Right lobe of liver (tissue), 4 donors: Measurements from ENCODE around the gene SPATA31D1.
"Not testable (repeated sequence)": the region's sequence is repeated elsewhere in the genome, so short reads cannot be mapped to it uniquely, and the experiment has no call there.

Experiments
- POLR2A ChIP-seq: fragments of 450-650 bp; IDR thresholded peaks from one replicate; pipeline ENCODE4 v1.6.1; 2017; ENCODE audit warnings: antibody characterized with exemption, mild to moderate bottlenecking
- TF ChIP-seq, protein P1 (sequence below), 4 donors: fragments of 200-600 bp in 3 of 4; fragments of 450-650 bp in 1 of 4; IDR thresholded peaks; one replicate each; pipeline versions ENCODE4 v1.5.1 to v1.8.0; 2016 to 2022; ENCODE audit warnings: antibody characterized with exemption in 4 of 4, mild to moderate bottlenecking in 2 of 4
- donor health status: DM: no; HTN: no; CAD: no.
- donor health status: DM: no; HTN: no; CAD: no.
- donor health status: DM: no; HTN: yes; CAD: no.

DNA sequence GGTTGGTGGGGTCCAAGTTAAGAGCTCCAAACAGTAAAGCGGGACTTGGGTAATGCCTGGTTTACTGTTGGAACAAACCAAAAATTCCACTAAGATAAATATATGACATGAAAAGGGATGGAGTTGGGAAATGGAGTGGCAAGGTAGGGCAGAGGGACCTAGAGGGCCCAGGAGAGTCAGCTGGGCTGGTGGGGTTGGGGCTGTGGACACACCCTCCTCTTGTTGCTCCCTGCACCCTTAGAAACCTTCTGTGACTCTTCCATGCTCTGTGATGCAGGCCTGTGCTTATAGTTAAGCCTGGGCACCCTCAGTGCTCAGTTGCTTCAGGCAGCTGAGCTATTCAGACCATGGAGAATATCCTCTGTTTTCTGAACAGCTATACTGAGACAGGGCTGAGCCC is at the start of gene SPATA31D1:
- not testable (repeated sequence) for TF ChIP-seq POLR2A
- TF ChIP-seq, protein P1, sequence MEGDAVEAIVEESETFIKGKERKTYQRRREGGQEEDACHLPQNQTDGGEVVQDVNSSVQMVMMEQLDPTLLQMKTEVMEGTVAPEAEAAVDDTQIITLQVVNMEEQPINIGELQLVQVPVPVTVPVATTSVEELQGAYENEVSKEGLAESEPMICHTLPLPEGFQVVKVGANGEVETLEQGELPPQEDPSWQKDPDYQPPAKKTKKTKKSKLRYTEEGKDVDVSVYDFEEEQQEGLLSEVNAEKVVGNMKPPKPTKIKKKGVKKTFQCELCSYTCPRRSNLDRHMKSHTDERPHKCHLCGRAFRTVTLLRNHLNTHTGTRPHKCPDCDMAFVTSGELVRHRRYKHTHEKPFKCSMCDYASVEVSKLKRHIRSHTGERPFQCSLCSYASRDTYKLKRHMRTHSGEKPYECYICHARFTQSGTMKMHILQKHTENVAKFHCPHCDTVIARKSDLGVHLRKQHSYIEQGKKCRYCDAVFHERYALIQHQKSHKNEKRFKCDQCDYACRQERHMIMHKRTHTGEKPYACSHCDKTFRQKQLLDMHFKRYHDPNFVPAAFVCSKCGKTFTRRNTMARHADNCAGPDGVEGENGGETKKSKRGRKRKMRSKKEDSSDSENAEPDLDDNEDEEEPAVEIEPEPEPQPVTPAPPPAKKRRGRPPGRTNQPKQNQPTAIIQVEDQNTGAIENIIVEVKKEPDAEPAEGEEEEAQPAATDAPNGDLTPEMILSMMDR (IDR thresholded peaks at IDR 0.05) = not testable (repeated sequence)
